Mammary epithelial cell (primary cell): ENCODE results near the gene ANXA8L1.
"Not testable (repeated sequence)": the region's sequence is repeated elsewhere in the genome, so short reads cannot be mapped to it uniquely, and the experiment has no call there.

Source experiments
- CTCF ChIP-seq, 2 donors: IDR thresholded peaks in 1 of 2; conservative IDR thresholded peaks in 1 of 2; 2 replicates each; pipeline ENCODE4 v1.5.1; 2011 to 2012; ENCODE audit warnings: inconsistent platforms in 2 of 2, low read length in 2 of 2, mild to moderate bottlenecking in 2 of 2, control low read depth in 1 of 2, low read depth in 1 of 2; ENCODE audit not compliant: insufficient read depth in 1 of 2; ENCODE audit errors: extremely low read depth in 1 of 2
- EZH2 ChIP-seq: IDR thresholded peaks from 2 replicates; pipeline ENCODE4 v1.6.1; 2012; ENCODE audit warnings: low read length, inconsistent platforms, borderline replicate concordance

GRCh38 chr10:46385858-46386257 lies 10.3 kb downstream of the ANXA8L1 start:
- TF ChIP-seq CTCF (conservative IDR thresholded peaks at IDR 0.05 in 1 of 2, IDR thresholded peaks at IDR 0.05 in 1 of 2; ENCODE audit: extremely low read depth in 1 of 2, insufficient read depth in 1 of 2, low read depth in 1 of 2, low read length in 2 of 2); EZH2: not testable (repeated sequence)
